NCI-H1105 treated with DMSO at 0.1 percent for 48 hours (cell line): Measurements from ENCODE around the gene HVCN1.
A peak's percentile ranks its signal among the peaks of the same experiment; 100 is the strongest.
"Not testable (repeated sequence)": the region's sequence is repeated elsewhere in the genome, so short reads cannot be mapped to it uniquely, and the experiment has no call there.

Experiments
- DNase-seq: peaks from one replicate; lab custom pipeline; 2025; lab: John Stamatoyannopoulos, UW

Gene HVCN1, protein sequence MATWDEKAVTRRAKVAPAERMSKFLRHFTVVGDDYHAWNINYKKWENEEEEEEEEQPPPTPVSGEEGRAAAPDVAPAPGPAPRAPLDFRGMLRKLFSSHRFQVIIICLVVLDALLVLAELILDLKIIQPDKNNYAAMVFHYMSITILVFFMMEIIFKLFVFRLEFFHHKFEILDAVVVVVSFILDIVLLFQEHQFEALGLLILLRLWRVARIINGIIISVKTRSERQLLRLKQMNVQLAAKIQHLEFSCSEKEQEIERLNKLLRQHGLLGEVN

DNA sequence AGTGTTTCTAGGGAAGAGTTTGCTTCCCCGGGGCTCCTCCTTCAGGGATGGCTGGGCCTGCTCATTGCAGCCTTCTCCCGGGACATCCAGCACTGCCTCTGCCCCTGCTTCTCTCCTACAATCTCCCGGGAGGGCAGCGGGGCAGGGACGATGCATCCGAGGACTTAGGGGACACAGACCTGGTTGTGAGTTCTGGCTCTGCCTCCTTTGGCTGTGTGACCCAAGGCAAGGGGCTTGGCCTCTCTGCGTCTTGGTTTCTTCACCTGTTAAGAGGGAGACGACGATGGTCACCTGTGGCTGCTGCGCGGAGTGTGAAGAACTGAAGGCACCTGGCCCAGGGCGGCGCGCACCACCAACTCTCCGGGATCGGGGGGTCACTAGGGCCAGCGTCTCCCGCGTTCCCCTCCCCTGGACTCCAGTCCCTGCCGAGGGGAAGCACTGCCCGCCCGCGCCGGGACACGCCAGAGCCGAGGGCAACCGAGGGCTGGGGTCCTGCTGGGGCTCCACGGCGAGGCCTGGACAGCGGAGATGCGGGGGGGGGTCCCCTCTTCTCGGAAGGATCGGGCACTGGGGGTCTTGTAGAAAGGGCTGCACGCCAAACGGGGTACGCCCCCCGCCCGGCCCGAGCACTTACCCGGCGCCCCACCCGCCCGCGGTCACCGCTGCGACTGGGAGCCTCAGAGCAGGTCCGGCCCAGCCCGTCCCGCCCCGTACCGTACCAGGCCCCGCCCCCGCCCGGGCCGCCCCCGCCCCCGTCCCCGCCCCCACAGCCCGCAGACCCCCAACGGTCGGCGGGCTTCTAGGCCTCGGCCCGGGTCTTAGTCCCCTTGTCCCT lies at the start of gene HVCN1:
TSS of gene HVCN1 (minus strand) at position 670 of the 835 bp plus-strand sequence. CDS start 5,870 bp downstream, outside the sequence.
- DNase-seq = no peak

DNA sequence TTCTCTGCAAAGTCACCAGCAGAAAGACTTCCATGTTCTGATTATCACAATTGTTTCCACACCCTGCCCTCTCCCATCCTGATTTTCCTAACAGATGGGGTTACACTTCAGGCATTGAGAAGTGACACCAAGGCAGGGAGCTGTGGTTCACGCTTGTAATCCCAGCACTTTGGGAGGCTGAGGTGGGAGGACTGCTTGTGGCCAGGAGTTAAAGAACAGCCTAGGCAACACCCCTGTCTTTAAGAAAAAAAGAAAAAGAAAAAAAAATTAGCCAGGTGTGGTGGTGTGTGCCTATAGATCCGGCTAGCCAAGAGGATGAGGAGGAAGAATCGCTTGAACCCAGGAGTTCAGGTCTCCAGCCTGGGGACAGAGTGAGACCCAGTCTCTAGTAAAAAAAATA lies 48.6 kb upstream of the HVCN1 start:
- no peak for DNase-seq

DNA sequence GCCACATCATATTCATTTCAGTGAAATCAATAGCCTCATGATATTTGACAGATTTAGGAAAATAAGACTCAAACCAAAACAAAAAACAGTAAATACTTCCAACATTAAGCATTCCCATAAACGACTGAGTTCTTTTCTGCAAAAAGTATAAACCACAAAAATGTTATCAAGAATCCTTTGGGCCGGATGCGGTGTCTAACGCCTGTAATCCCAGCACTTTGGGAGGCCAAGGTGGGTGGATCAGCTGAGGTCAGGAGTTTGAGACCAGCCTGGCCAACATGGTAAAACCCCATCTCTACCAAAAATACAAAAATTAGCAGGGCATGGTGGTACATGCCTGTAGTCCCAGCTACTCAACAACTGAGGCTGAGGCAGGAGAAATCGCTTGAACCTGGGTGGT lies 48.1 kb upstream of the HVCN1 start:
- DNase-seq = not testable (repeated sequence)

DNA sequence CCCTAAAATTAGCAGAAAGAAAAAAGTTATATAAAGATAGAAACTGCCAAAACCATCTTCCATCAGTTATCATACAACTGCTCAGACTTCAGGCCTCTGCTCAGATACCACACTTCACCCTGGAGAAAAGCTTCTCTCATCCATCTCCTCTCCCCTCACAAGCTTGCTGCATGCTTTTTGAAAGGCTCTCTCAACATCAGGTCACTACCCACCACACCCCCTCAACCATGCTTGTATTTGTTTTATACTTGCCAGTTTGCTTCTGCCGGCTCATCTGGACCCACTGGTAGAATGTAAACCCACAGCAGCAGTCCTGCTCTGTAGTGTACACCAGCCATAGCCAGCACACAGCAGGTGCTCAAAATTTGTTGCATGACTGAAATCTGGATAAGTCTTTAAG lies 45.0 kb upstream of the HVCN1 start:
- no peak for DNase-seq

DNA sequence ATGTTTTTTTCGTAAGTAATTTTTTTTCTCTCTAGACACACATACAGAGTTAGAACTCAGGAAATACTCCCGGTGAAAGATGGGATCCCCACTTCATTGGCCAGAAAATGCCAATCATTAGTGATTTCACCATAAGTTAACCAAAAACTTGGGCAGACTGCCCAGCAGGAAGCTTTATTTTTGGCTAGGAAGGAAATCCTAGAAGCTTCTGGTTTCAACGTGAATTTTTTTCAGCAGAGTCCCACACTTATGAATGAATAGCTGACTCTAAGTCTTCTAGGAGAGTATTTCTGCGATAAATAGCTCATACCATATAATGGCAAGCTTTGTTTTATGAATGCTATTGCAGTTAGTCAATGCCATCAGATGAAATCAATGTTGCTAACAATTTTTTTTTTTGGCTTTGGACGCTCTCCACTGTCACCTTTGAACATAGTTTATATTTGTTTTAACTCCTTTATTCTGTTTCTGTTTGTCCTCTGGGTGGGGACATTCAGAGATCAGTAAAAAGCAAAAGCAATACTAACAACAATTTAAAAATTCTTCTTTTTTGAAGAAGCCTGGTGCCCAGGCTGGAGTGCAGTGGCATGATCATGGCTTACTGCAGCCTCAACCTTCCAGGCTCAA lies 44.3 kb upstream of the HVCN1 start:
- no peak for DNase-seq

GRCh38 chr12:110732572-110732971 lies 43.7 kb upstream of the HVCN1 start:
- DNase-seq = no peak

GRCh38 chr12:110731479-110731878 lies 42.6 kb upstream of the HVCN1 start:
- DNase-seq = no peak

GRCh38 chr12:110728628-110729027 lies 39.7 kb upstream of the HVCN1 start:
- no peak for DNase-seq

- no peak for DNase-seq
Measured at GRCh38 chr12:110726708-110727369, 37.9 kb upstream of the HVCN1 start.

GRCh38 chr12:110726028-110726427 lies 37.1 kb upstream of the HVCN1 start:
- DNase-seq = no peak

DNA sequence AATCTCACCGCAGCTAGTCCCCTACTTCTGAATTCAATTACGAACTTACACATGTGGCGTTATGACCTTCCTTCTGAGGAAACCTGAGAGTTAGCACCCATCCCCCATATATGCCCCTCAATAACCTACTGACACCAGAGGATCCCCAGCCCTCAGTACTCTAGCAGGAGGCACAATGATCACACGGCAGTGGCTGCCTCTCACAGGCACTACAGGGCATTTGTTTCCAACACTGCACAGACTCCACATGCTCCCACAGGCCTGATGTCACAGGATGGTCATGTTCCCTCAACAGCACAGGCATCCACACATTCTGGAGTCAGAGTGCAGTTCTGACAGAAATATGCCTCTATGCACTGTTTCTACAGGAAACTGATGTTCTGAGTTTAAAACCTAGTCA lies 36.4 kb upstream of the HVCN1 start:
- DNase-seq = no peak

- DNase-seq = peak; percentile 10
Measured at GRCh38 chr12:110722892-110723291, 34.0 kb upstream of the HVCN1 start.

- DNase-seq = no peak
Measured at GRCh38 chr12:110721570-110721969, 32.7 kb upstream of the HVCN1 start.

- DNase-seq = no peak
Measured at GRCh38 chr12:110720516-110720915, 31.6 kb upstream of the HVCN1 start.

- no peak for DNase-seq
Measured at GRCh38 chr12:110718222-110718908, 29.4 kb upstream of the HVCN1 start.

- DNase-seq = no peak
Measured at GRCh38 chr12:110717037-110717436, 28.1 kb upstream of the HVCN1 start.

DNA sequence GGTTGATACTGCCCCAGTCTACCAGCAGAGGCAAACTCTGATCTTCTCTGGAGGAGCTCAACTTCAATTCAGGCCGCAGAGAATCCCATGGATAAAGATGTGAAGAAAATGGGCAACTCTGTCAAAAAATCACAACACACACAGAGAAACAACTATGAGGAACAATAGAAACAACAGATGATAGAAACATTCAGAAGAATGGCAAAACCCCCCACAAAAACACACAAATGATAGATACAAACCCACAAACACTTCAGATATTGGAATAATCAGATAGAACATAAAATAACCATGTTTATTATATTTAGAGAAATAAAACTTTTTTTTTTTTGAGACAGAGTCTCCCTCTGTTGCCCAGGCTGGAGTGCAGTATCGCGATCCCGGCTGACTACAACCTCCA lies 20.0 kb upstream of the HVCN1 start:
- DNase-seq = no peak

- DNase-seq = no peak
Measured at GRCh38 chr12:110705309-110705708, 16.4 kb upstream of the HVCN1 start.

DNA sequence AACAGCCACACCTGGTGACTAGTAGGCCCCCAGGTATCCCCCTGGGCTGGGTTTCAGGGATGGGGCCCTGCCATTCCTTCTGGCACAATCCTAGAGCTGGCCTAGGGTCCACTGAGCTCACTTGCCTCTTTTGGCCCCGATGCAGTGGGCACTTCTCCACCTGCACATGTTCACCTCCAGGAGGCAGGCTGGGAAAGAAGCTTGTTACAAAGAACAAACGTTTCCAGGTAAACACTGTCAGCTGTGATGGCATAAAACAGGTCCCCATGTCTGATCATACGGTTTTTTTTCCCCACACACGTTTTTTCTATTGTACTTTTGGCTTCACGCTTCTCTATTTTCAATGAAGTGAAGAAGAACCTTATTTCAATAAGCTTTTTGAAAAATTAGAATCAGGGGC lies 15.8 kb upstream of the HVCN1 start:
- no peak for DNase-seq

DNA sequence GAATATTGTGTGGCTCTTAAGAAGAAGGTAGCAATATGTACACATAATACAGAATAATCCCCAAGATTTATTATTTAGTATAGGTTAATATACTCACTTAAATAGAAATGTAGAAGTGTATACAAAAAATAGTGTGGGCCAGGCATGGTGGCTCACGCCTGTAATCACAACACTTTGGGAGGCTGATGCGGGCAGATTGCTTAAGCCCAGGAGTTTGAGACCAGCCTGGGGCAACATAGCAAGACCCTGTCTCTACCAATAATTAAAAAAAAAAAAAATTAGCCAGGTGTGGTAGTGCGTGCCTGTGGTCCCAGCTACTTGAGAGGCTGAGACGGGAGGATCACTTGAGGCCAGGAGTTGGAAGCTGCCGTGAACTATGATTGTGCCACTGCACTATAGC lies 15.3 kb upstream of the HVCN1 start:
- DNase-seq = no peak

- no peak for DNase-seq
Measured at GRCh38 chr12:110702081-110702480, 13.2 kb upstream of the HVCN1 start.
